Measurements from ENCODE around the gene NAB2. TPM values are rescaled to one million over a fixed set of nuclear protein-coding genes. Genes with fewer than 3 reads are reported as not detected.

NAB2 gene
- total RNA-seq, 2 experiments from 2014 or later, result 18.4 to 19.1 TPM

Other genes starting within 250 kb of the NAB2 start
- gene SDR9C7, start 154.7 kb upstream of the NAB2 start, total RNA-seq, result not detected
- gene RDH16, start 131.5 kb upstream of the NAB2 start, total RNA-seq, result under 1 TPM; 0.54 to 0.69 TPM
- gene ZBTB39, start 82.6 kb upstream of the NAB2 start, total RNA-seq, result 1 to 10 TPM; 5.1 to 5.5 TPM
- gene TAC3, start 72.6 kb upstream of the NAB2 start, total RNA-seq, result under 1 TPM in 1 of 2 experiments, not detected in 1; 0.48 TPM
- gene MYO1A, start 39.0 kb upstream of the NAB2 start, total RNA-seq, result 1 to 10 TPM; 1.4 to 1.5 TPM
- gene NEMP1, start 10.3 kb upstream of the NAB2 start, total RNA-seq, result 10 to 100 TPM; 71.3 to 72.2 TPM
- 100 to 1,000 TPM; 188 to 193 TPM for gene STAT6, start 22.2 kb downstream of the NAB2 start, total RNA-seq
- gene LRP1, start 39.4 kb downstream of the NAB2 start, total RNA-seq, result 1 to 10 TPM; 1.0 to 1.5 TPM
- gene LRP1-AS, start 58.5 kb downstream of the NAB2 start, total RNA-seq, result not detected
- under 1 TPM; 0.25 to 0.79 TPM for gene NXPH4, start 127.7 kb downstream of the NAB2 start, total RNA-seq
- 100 to 1,000 TPM; 542 to 552 TPM for gene SHMT2, start 140.6 kb downstream of the NAB2 start, total RNA-seq
- 1 to 10 TPM in 1 of 2 experiments, under 1 TPM in 1; 0.93 to 1.5 TPM for gene STAC3, start 162.1 kb downstream of the NAB2 start, total RNA-seq

Data from activated naive CD4-positive, alpha-beta T cell treated with anti-CD3 and anti-CD28 coated beads for 36 hours (primary cell).